GDM1 (cell line): ENCODE data around the gene CD40LG.

Experiments used
- DNase-seq: peaks from one replicate; lab custom pipeline; 2025; lab: John Stamatoyannopoulos, UW

Gene CD40LG

GRCh38 chrX:136697156-136697555 lies 49.2 kb downstream of the CD40LG start:
- no peak for DNase-seq

GRCh38 chrX:136708348-136708747 lies 60.4 kb downstream of the CD40LG start:
- DNase-seq, result no peak
